ENCODE results near the gene SNX9.
"Not testable (repeated sequence)": the region's sequence is repeated elsewhere in the genome, so short reads cannot be mapped to it uniquely, and the experiment has no call there.

SNX9 gene

GRCh38 chr6:157832250-157832967, 9.4 kb downstream of the SNX9 start:
- H3K4me3 ChIP-seq (ENCODE audit: low read length) = no peak overlapping the region
- no peak for TF ChIP-seq ZNF274 (IDR thresholded peaks at IDR 0.05; ENCODE audit: low read depth, low read length)

GRCh38 chr6:157834549-157834948, 11.5 kb downstream of the SNX9 start:
- no peak for TF ChIP-seq ZNF274 (IDR thresholded peaks at IDR 0.05; ENCODE audit: low read depth, low read length)
- H3K4me3 ChIP-seq (ENCODE audit: low read length) = no peak overlapping the region

GRCh38 chr6:157838718-157839430, 15.8 kb downstream of the SNX9 start:
- TF ChIP-seq ZNF274 (IDR thresholded peaks at IDR 0.05; ENCODE audit: low read depth, low read length) = no peak
- H3K4me3 ChIP-seq (ENCODE audit: low read length) = no peak overlapping the region

- H3K4me3 ChIP-seq (ENCODE audit: low read length) = no peak overlapping the region
- TF ChIP-seq ZNF274 (IDR thresholded peaks at IDR 0.05; ENCODE audit: low read depth, low read length) = no peak
Measured at GRCh38 chr6:157839606-157840005, 16.6 kb downstream of the SNX9 start.

GRCh38 chr6:157840261-157840660, 17.2 kb downstream of the SNX9 start:
- no peak for TF ChIP-seq ZNF274 (IDR thresholded peaks at IDR 0.05; ENCODE audit: low read depth, low read length)
- no peak overlapping the region for H3K4me3 ChIP-seq (ENCODE audit: low read length)

GRCh38 chr6:157840776-157841175, 17.7 kb downstream of the SNX9 start:
- H3K4me3 ChIP-seq (ENCODE audit: low read length) = peak overlapping the region; percentile 9; the same call in 1 of the 2 replicates

GRCh38 chr6:157841211-157841840, 18.3 kb downstream of the SNX9 start:
- no peak overlapping the region; the same call in 1 of the 2 replicates for H3K4me3 ChIP-seq (ENCODE audit: low read length)
- no peak for TF ChIP-seq ZNF274 (IDR thresholded peaks at IDR 0.05; ENCODE audit: low read depth, low read length)

More at GRCh38 chr6:157840776-157841175, 17.7 kb downstream of the SNX9 start:
- TF ChIP-seq ZNF274 (IDR thresholded peaks at IDR 0.05; ENCODE audit: low read depth, low read length) = no peak

GRCh38 chr6:157842212-157842611, 19.2 kb downstream of the SNX9 start:
- TF ChIP-seq ZNF274 (IDR thresholded peaks at IDR 0.05; ENCODE audit: low read depth, low read length) = no peak
- no peak overlapping the region for H3K4me3 ChIP-seq (ENCODE audit: low read length)

GRCh38 chr6:157844196-157844595, 21.1 kb downstream of the SNX9 start:
- not testable (repeated sequence) for H3K4me3 ChIP-seq (ENCODE audit: low read length)

GRCh38 chr6:157845493-157846259, 22.6 kb downstream of the SNX9 start:
- no peak for TF ChIP-seq ZNF274 (IDR thresholded peaks at IDR 0.05; ENCODE audit: low read depth, low read length)
- peak overlapping the region; percentile 56; the same call in 1 of the 2 replicates for H3K4me3 ChIP-seq (ENCODE audit: low read length)

- no peak for TF ChIP-seq ZNF274 (IDR thresholded peaks at IDR 0.05; ENCODE audit: low read depth, low read length)
- no peak overlapping the region for H3K4me3 ChIP-seq (ENCODE audit: low read length)
Measured at GRCh38 chr6:157847846-157848245, 24.8 kb downstream of the SNX9 start.

- no peak for TF ChIP-seq ZNF274 (IDR thresholded peaks at IDR 0.05; ENCODE audit: low read depth, low read length)
- H3K4me3 ChIP-seq (ENCODE audit: low read length) = no peak overlapping the region
Measured at GRCh38 chr6:157848693-157849092, 25.6 kb downstream of the SNX9 start.

GRCh38 chr6:157849288-157850017, 26.4 kb downstream of the SNX9 start:
- TF ChIP-seq ZNF274 (IDR thresholded peaks at IDR 0.05; ENCODE audit: low read depth, low read length) = no peak
- no peak overlapping the region for H3K4me3 ChIP-seq (ENCODE audit: low read length)
